HepG2 (cell line): ENCODE data around the gene MOCS1. TPM values are rescaled to one million over a fixed set of nuclear protein-coding genes. Genes with fewer than 3 reads are reported as not detected.

Experiments used
- ATAC-seq: fragments of 200-7000 bp; cut with Tn5 transposase; 3 replicates; pipeline ENCODE4 v1.9.1; 2020; ENCODE audit warnings: mild to moderate bottlenecking, moderate library complexity
- BruUV-seq: library from RNA; stranded (reverse); fragments of 400-500 nt; replicated peaks from 2 replicates; lab custom pipeline; 2021; lab: Mats Ljungman, UMichigan
- CTCF ChIA-PET: fragments of 300-600 bp; formaldehyde crosslinking; extraction: SDS; loops from one replicate; lab custom pipeline; 2021; ENCODE audit warnings: low total read pairs, inconsistent platforms, low intra/inter-chr PET ratio; lab: Yijun Ruan, JAX
- POLR2A ChIA-PET: fragments of 350-600 bp; sonication (Branson Sonifier 250); formaldehyde crosslinking; loops from one replicate; lab custom pipeline; 2020; ENCODE audit warnings: antibody characterized with exemption, inconsistent platforms; lab: Yijun Ruan, JAX
- DNase-seq: peaks from one replicate; pipeline ENCODE4 v3.0.0-alpha.2; 2015; ENCODE audit warnings: low spot score
- FAIRE-seq: peaks from 3 replicates; lab custom pipeline; 2011; peaks lifted over from hg19 to GRCh38; lab: Jason Lieb, UNC
- H2AFZ ChIP-seq: one replicate; pipeline ENCODE4 v1.6.1; 2011; ENCODE audit warnings: low read length, inconsistent platforms
- H3K27ac ChIP-seq: fragments of 300-600 bp; 3 replicates; pipeline ENCODE4 v1.8.0; 2011; ENCODE audit warnings: mixed run types, mild to moderate bottlenecking, mixed read lengths, low read length, inconsistent platforms; ENCODE audit not compliant: insufficient read depth; ENCODE audit errors: extremely low read length
- H3K27me3 ChIP-seq, 2 experiments: fragments of 200-600 bp in 1 of 2; 2 replicates in 1 of 2; 3 replicates in 1 of 2; pipeline versions ENCODE4 v1.6.0 to v1.8.0; 2011; ENCODE audit warnings: low read length in 2 of 2, mild to moderate bottlenecking in 2 of 2, moderate library complexity in 2 of 2, inconsistent platforms in 1 of 2; ENCODE audit not compliant: insufficient read depth in 2 of 2, control insufficient read depth in 1 of 2
- H3K36me3 ChIP-seq, 2 experiments: fragments of 200-600 bp in 1 of 2; replicated peaks in 1 of 2; 2 replicates in 1 of 2; 3 replicates in 1 of 2; pipeline versions ENCODE4 v1.5.1 to v1.8.0; 2011; ENCODE audit warnings: low read length in 2 of 2, inconsistent platforms in 1 of 2; ENCODE audit not compliant: insufficient read depth in 2 of 2, control insufficient read depth in 1 of 2
- H3K4me1 ChIP-seq: 2 replicates; pipeline ENCODE4 v1.5.1; 2012; ENCODE audit warnings: low read length, inconsistent platforms; ENCODE audit not compliant: insufficient read depth
- H3K4me2 ChIP-seq: 2 replicates; pipeline ENCODE4 v1.6.0; 2011; ENCODE audit warnings: low read depth, low read length, inconsistent platforms
- H3K4me3 ChIP-seq, 3 experiments: fragments of 200-600 bp in 1 of 3; sonication (generic), shearing (Covaris generic) in 1 of 3; replicated peaks in 1 of 3; 2 replicates each; pipeline ENCODE4 v1.5.1; 2011 to 2016; ENCODE audit warnings: low read length in 3 of 3, inconsistent platforms in 2 of 3, low read depth in 2 of 3, mild to moderate bottlenecking in 2 of 3, control low read depth in 1 of 3, mixed read lengths in 1 of 3; ENCODE audit not compliant: insufficient read depth in 1 of 3
- H3K79me2 ChIP-seq: one replicate; pipeline ENCODE4 v1.6.1; 2011; ENCODE audit warnings: low read length, inconsistent platforms; ENCODE audit not compliant: insufficient read depth
- H3K9ac ChIP-seq: 2 replicates; pipeline ENCODE4 v1.6.0; 2011; ENCODE audit warnings: mild to moderate bottlenecking, low read depth, low read length, inconsistent platforms; ENCODE audit not compliant: insufficient read depth
- H3K9me3 ChIP-seq: 2 replicates; pipeline ENCODE4 v1.5.1; 2012; ENCODE audit warnings: mild to moderate bottlenecking, low read length
- H4K20me1 ChIP-seq: 2 replicates; pipeline ENCODE4 v1.6.0; 2011; ENCODE audit warnings: inconsistent platforms, mild to moderate bottlenecking, low read length, moderate library complexity; ENCODE audit not compliant: insufficient read depth
- HNF4G ChIP-seq, 2 experiments: sonication (generic) in 1 of 2; formaldehyde crosslinking in 1 of 2; IDR thresholded peaks; 2 replicates each; pipeline versions ENCODE4 v1.4.0 to v1.6.1; 2011 to 2020; ENCODE audit warnings: borderline replicate concordance in 2 of 2, low read depth in 2 of 2, mild to moderate bottlenecking in 2 of 2, low read length in 1 of 2, missing genetic modification reagents in 1 of 2, moderate library complexity in 1 of 2
- JUNB ChIP-seq: sonication (generic); formaldehyde crosslinking; IDR thresholded peaks from 2 replicates; pipeline ENCODE4 v1.8.0; 2022; ENCODE audit warnings: missing genetic modification reagents, mild to moderate bottlenecking, borderline replicate concordance
- PCBP2 ChIP-seq: fragments of 200-400 bp; formaldehyde crosslinking; optimal IDR thresholded peaks from 2 replicates; pipeline ENCODE3; 2018; ENCODE audit warnings: low read length, low read depth; ENCODE audit not compliant: poor library complexity, severe bottlenecking
- RFXANK ChIP-seq: IDR thresholded peaks from 2 replicates; pipeline ENCODE4 v1.6.1; 2016
- STAG1 ChIP-seq: sonication (generic); formaldehyde crosslinking; IDR thresholded peaks from 2 replicates; pipeline ENCODE4 v1.4.0; 2020; ENCODE audit warnings: missing genetic modification reagents
- TOE1 ChIP-seq: sonication (generic); formaldehyde crosslinking; IDR thresholded peaks from 2 replicates; pipeline ENCODE4 v1.4.0; 2020; ENCODE audit warnings: mild to moderate bottlenecking, missing genetic modification reagents
- TOPORS ChIP-seq: sonication (generic); formaldehyde crosslinking; IDR thresholded peaks from 2 replicates; pipeline ENCODE4 v1.8.0; 2023; ENCODE audit warnings: mild to moderate bottlenecking, missing genetic modification reagents
- ZBTB7A ChIP-seq: sonication (generic); formaldehyde crosslinking; IDR thresholded peaks from 2 replicates; pipeline ENCODE4 v1.8.0; 2022; ENCODE audit warnings: mild to moderate bottlenecking, missing genetic modification reagents
- ZBTB7B ChIP-seq: sonication (generic); formaldehyde crosslinking; IDR thresholded peaks from 2 replicates; pipeline ENCODE4 v1.4.0; 2020; ENCODE audit warnings: missing genetic modification reagents
- WGBS: methylation state at CpG from one replicate; pipeline ENCODE4 v1.1.6; 2017; ENCODE audit warnings: low lambda C conversion rate; 5-methylcytosine and 5-hydroxymethylcytosine counted together
- in situ Hi-C: cut with HindIII; loops from 2 replicates; pipeline ENCODE4 v1.10.0; 2017; ENCODE audit warnings: low pct_unique_long_range_greater_than_20kb; ENCODE audit not compliant: extremely low pct_ligation_motif_present
- intact Hi-C: fragments of 100-400 bp; cut with micrococcal nuclease; formaldehyde crosslinking; loops from one replicate; pipeline ENCODE4 v1.10.0; 2022; ENCODE audit not compliant: unreplicated experiment
- polyA plus RNA-seq, 8 experiments: library from polyadenylated mRNA; depleted of rRNA in 3 of 8; stranded (reverse) in 7 of 8; unstranded in 1 of 8; fragments of >200 nt; fragmentation: Illumina TruSeq in 4 of 8; extraction: Trizol in 4 of 8; gene quantifications; 2 replicates each; pipeline versions ENCODE4 v1.2.1 to v1.2.3, GENCODE V29; 2011 to 2016; ENCODE audit warnings: low read depth in 4 of 8, missing spikeins in 1 of 8, mixed read lengths in 1 of 8; ENCODE audit not compliant: insufficient read depth in 1 of 8
- total RNA-seq, 5 experiments: library from RNA; depleted of rRNA; stranded (reverse); fragments of >200 nt; fragmentation: Illumina TruSeq; extraction: Trizol; gene quantifications; 2 replicates each; pipeline ENCODE4 v1.2.3, GENCODE V29; 2016; ENCODE audit warnings: low read depth in 1 of 5
- TF ChIP-seq, protein P1 (sequence below): sonication (generic); formaldehyde crosslinking; conservative IDR thresholded peaks from 2 replicates; pipeline ENCODE4 v1.4.0; 2020; ENCODE audit warnings: missing genetic modification reagents
- TF ChIP-seq, protein P2 (sequence below): sonication (generic); formaldehyde crosslinking; IDR thresholded peaks from 2 replicates; pipeline ENCODE4 v1.5.0; 2020; ENCODE audit warnings: mild to moderate bottlenecking, missing genetic modification reagents

Gene MOCS1
- total and polyA plus RNA-seq, 2 of the 13 experiments (the other 11 are each of a cell fraction or from before 2014, with no cell fraction given), result 5.3 to 11.7 TPM

DNA sequence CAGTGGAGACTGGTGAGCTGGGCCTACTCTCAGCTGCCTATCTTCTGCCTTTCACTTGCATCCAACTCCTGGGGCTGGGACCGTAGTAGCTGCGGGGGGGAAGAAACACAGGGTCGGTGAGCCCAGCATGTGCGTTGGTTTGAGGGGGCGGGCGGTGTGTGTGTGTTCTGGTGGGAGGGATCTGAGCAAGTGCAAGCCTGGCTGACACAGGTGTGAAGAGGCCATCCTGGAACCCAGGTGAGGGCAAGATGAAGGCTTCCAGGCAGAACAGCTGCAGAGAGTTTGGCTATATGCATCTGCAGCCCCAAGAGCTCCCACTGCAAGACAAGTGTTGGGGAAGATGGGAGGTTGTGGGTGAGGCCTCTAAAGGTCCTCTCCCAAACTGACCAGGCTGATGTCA lies 30.6 kb downstream of the MOCS1 start:
- intact Hi-C loops, result no loop called here
- CTCF ChIA-PET, result no interaction called here
- no peaks in the 10 kb centered on the region for H3K4me1 ChIP-seq
- H3K27me3 ChIP-seq, result no peaks in the 10 kb centered on the region; a peak in 1 of 5 replicates
- no peak overlapping the region for H2AFZ ChIP-seq
- H3K36me3 ChIP-seq, result no peaks in the 10 kb centered on the region
- DNase-seq (no peak), FAIRE-seq (no peak), ATAC-seq (no peak)
- in situ Hi-C loops, result no loop called here
- no peaks in the 10 kb centered on the region for H4K20me1 ChIP-seq
- no peak overlapping the region for H3K4me3 ChIP-seq
- TF ChIP-seq, protein P1, sequence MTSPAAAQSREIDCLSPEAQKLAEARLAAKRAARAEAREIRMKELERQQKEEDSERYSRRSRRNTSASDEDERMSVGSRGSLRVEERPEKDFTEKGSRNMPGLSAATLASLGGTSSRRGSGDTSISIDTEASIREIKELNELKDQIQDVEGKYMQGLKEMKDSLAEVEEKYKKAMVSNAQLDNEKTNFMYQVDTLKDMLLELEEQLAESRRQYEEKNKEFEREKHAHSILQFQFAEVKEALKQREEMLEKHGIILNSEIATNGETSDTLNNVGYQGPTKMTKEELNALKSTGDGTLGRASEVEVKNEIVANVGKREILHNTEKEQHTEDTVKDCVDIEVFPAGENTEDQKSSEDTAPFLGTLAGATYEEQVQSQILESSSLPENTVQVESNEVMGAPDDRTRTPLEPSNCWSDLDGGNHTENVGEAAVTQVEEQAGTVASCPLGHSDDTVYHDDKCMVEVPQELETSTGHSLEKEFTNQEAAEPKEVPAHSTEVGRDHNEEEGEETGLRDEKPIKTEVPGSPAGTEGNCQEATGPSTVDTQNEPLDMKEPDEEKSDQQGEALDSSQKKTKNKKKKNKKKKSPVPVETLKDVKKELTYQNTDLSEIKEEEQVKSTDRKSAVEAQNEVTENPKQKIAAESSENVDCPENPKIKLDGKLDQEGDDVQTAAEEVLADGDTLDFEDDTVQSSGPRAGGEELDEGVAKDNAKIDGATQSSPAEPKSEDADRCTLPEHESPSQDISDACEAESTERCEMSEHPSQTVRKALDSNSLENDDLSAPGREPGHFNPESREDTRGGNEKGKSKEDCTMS (CRISPR knock-in tag), result no peak
- TF ChIP-seq JUNB (no peak), STAG1 (no peak), ZBTB7B (no peak), TOE1 (no peak), TOPORS (CRISPR knock-in tag) (no peak), RFXANK (no peak), PCBP2 (no peak), HNF4G (IDR thresholded peaks at IDR 0.05; ENCODE audit: borderline replicate concordance, low read depth, low read length) (no peak), HNF4G (CRISPR knock-in tag; IDR thresholded peaks at IDR 0.05; ENCODE audit: borderline replicate concordance, low read depth) (no peak), ZBTB7A (CRISPR knock-in tag) (no peak)
- TF ChIP-seq, protein P2, sequence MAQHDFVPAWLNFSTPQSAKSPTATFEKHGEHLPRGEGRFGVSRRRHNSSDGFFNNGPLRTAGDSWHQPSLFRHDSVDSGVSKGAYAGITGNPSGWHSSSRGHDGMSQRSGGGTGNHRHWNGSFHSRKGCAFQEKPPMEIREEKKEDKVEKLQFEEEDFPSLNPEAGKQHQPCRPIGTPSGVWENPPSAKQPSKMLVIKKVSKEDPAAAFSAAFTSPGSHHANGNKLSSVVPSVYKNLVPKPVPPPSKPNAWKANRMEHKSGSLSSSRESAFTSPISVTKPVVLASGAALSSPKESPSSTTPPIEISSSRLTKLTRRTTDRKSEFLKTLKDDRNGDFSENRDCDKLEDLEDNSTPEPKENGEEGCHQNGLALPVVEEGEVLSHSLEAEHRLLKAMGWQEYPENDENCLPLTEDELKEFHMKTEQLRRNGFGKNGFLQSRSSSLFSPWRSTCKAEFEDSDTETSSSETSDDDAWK, result no peak
- no peaks in the 10 kb centered on the region for H3K79me2 ChIP-seq
- no TSS peak for BruUV-seq
- no peaks in the 10 kb centered on the region for H3K9me3 ChIP-seq
- POLR2A ChIA-PET, result no interaction called here
- no peak overlapping the region for H3K4me2 ChIP-seq
- H3K27ac ChIP-seq, result no peak overlapping the region
- H3K9ac ChIP-seq, result no peak overlapping the region
- WGBS, result 93% methylated on average over 6 of the region's 6 CpGs
